NCI-H2107 treated with DMSO at 0.1 percent for 48 hours (cell line): ENCODE data around the gene RELL1.

Experiments
- DNase-seq: peaks from one replicate; lab custom pipeline; 2025; ENCODE audit not compliant: unreplicated experiment; lab: John Stamatoyannopoulos, UW

The RELL1 gene, protein sequence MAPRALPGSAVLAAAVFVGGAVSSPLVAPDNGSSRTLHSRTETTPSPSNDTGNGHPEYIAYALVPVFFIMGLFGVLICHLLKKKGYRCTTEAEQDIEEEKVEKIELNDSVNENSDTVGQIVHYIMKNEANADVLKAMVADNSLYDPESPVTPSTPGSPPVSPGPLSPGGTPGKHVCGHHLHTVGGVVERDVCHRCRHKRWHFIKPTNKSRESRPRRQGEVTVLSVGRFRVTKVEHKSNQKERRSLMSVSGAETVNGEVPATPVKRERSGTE

DNA sequence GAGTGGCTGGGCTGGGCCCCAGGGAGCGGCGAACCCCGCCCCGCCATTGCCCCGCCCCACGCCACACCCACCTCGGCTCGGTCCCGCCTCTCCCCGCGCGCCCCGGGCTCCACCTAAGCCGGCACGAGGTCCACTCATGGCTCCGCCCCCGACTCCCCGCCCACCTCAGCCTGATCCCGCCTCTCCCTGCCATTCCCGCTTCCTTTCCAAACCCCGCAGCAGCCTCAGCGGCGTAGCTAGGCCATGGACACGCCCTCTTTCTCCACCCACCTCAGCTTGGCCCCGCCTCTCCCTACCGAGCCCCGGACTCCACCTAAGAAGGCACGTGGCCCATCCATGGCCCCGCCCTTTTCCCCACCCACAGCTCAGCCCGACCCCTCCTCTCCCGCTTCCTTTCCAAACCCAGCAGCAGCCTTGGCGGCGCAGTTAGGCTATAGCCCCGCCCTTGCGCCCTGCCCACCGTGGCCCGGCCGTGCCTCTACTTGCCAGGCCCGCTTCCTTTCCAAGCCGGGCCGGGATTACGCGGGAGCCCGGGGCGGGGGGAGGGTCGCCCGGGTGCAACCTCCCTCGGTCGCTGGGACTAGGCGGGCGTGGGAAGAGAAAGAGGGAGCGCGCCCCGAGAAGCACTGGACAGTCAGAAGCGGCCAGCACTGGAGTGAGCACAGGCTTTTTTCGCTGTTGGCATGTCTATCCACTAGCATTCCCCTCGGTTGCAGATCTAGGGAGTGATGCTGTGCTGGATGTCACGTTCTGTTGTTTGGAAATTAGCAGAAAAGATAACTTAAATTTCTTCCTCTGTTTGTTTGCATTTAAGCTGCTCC, at the start of gene RELL1:
Gene RELL1, minus strand, starts transcription at position 4 of the 821 bp plus-strand sequence. CDS start 89 bp downstream, outside the sequence.
- peak; percentile 87 for DNase-seq

DNA sequence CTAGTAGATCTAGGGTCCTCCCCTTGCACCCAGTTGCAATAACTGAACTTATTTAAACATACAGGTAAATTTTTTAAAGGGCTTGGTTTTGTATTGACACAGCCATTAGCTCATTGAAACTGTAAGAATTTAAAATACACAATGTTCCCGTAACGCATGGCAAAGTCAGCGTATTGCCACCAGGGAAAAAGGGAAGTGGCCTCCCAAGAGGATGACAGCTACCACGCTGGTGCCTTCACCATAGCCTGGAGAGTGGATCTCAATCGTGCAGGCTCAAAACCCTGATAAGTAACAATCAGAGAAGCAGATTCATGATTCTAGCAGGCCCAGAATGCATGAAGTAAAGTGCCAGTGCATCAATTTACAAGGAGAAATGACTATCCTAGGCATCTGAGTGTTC, 49.4 kb upstream of the RELL1 start:
- no peak for DNase-seq

DNA sequence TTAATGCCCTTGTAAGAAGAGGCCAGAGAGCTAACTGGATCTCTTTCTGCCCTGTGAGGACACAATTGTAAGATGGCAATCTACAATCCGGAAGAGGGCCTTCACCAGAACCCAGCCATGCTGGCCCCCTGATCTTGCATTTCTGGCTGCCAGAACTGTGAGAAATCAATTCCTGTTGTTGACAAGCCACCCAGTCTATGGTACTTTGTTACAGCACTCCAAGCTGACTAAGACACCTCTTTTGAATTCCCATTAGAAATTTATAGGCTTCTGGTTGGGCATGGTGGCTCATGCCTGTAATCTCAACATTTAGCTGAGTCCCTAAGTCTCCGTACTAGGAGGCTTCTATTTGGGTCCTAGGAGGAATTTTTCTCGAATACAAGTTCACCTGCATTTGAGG, 48.8 kb upstream of the RELL1 start:
- DNase-seq = no peak

DNA sequence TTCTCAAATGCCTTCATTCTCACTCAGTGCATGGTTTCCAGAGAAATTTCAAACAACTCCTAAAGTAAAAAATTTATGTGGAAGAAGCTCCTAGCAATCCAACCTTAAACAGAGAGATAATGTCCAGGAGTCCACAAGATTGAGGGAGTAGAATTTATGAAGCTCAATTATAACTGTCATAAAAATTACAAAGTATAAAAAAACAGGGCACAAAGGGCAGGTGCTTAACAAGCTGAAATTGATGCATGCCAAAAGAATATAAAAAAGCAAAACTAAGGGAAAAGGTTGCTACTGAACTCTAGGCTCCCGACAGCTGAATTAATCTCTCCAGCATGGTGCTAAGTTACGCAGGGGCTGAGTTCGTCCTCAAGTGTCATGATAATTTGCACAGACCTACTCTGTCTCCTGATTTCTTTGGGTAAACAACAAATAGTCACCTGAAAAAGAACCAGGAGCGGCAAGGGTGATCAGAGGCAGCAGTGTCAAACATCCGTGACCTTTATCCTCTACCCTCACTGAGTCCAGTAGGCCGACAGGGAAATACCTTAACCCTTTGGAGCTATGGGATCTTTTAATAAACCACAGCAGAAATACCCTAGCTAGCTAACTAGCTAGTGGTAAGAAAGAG, 47.2 kb upstream of the RELL1 start:
- DNase-seq = no peak

DNA sequence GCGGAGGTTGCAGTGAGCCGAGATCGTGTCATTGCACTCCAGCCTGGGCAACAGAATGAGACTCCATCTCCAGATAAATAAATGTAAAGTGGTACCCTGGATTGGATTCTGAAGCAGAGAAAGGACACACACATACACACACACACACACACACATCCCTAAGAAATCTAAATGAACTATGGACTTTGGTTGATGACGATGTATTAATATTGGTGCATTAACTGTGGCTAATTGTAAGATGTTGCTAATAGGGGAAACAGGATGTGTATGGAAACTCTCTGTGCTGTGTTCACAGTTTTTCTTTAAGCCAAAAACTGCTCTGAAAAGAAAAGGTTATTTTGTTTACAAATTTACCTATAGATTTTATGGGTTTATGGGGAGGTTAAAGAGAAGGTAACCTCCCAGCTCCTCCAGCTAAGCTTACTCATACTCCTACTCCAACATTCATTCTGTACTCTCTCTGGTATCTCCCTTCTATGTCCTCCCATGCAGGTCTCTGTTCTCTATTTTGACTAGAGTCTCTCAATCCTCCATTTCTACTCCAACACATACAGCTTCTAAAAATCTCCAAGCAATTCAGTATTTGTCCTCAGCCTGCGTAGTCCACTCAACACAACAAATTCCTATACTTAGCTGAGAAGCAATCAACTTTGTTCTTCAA, 46.5 kb upstream of the RELL1 start:
- DNase-seq = no peak

DNA sequence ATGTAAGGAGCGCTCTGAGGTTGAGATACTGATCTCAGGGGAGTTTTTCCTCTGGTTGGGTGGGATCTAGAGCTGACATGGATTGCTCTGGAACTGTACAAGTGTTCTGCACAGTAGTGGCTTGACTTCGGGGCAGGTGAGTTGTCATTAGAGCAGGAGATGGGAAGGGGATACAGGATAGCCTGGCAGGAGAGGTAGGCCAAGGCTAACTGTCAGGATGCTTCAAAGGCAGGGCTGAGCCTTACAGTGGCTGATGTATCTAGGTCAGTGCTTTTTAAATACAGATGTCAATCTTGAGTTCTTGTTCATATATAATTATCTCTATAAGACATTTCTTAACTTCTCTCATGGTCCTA, 43.5 kb upstream of the RELL1 start:
- no peak for DNase-seq

DNA sequence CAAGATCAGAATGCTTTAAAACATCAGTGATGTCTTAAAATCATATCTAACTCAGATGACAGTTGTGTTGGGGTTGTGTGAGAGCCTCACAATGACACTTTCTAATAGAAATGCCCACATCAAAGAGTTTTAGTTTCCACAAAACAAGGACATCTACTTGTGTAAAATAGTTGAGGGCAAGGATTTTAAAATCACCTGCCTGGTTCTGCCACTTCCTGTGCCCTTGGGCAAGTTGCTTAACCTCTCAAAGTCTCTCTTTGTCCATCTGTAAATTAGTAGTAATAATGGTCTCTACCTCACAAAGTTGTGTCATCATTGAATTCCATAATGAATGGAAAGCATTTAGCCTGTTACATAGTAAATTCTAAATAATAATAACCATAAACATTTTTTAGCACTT, 41.9 kb upstream of the RELL1 start:
- DNase-seq = no peak

DNA sequence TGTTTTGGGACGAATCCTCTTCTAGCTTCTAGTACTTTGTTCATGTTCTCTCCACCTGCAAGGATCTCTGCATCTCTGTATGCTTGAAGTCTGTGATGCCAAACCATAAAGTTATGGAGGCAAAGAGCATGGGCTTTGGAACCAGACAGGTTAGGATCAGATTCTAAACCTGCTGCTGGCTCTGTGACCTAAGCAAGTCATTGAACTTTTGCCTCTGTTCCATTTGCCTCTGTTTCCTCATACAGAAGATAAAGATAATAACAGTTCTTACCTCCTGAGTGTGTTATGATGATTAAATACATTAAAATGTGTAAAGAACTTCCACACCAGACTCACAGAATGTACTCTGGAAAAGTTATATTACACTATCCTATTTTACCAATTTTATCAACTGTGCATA, 41.5 kb upstream of the RELL1 start:
- no peak for DNase-seq

DNA sequence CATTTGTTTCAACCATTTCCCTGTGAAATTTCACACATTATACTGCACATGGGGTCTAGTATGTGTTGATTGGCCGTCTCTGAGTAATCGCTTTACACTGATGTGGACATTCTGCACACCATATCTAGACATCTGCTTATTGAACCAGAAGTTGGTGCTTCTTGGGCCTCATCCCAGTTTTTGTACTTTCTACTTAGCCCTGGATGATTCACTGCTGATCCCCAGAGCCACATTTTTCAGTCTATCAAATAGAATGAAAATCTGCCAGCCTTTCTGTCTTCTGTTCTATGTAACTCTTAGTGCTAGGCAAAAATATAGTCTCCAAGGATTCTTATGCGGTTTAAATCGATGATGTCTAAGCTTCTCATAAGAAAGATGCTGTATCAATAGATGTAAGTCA, 40.5 kb upstream of the RELL1 start:
- DNase-seq = no peak

DNA sequence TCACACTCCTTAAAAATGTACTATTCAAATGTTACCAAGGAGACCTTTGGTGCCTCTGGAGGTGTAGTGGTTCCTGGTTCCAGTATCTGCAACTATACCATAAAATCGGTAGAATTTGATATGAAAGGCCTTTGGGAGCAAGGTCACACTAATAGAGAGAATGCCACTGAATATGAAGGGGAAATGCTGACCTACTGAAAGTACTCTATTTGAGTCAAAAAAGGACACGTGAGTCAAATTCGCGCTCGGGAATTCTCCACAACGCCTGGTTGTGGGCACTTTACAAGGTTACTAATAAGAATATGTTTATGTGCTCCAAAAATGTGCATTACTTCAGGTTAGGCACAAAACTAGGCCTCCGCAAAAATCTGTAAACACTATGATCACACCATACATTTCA, 39.5 kb upstream of the RELL1 start:
- no peak for DNase-seq

DNA sequence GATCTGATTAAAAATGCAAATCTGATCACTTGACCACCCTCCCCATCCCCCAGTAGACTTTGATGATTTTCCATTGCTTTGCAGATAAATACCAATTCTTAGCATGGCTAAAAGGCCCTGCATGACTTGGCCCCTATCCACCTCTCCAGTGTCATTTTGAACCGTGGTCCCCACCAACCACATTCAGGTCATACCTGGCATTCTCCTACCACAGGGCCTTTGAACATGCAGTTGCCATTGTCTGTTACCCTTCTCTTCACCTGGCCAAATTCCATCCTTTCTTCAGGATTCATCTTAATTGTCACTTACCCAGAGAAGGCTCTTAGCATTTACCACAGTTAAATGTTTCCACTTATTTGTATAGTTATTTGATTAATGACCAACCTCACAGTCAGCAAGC, 36.9 kb upstream of the RELL1 start:
- no peak for DNase-seq

DNA sequence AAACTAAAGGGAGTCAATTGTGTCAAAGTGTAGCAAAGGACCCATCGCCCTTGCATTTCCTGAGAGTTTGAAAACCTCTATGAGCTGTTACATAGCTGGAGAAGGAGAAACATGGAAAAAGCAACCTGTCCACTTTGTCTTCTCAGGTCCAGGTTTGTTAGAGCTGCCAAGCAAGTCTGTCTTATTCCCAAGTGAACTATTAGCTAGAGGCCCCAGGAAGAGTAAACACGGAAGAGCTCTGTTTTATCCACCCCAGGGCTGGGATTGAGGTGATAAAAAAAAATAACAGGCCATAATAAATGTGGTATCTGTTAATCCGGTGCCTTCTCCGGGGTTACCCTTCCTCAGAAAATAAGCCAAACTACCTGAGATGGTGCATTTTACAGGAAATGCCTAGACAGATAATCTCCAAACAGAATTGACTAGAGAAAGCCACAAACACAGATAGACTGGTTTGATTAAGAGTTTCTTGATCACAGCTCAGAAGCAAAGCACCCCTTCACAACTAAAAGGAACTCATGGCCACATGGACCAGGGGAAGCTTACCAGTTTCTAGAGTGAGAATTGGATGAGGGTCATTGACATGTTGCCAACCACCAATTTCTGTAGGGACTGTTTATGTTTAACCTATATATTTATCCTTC, 35.9 kb upstream of the RELL1 start:
- DNase-seq = no peak

DNA sequence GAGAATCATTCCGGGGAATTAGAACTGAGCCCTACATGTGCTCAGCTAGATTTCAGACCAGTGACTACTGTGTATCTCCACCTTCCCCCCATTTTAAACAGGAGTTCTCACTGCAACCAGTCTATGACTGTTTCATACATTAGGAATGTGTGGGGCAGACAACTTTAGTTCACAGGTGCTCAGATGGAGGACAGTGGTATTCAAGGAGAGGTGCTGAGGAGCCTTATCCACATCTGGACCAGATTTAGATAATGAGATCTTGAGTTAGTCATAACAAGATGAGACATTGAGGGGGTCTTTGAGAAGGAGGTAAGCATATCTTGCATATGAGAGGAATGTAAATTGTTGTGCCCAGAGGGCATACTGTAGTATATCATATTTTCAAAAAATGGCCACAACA, 32.8 kb upstream of the RELL1 start:
- no peak for DNase-seq

DNA sequence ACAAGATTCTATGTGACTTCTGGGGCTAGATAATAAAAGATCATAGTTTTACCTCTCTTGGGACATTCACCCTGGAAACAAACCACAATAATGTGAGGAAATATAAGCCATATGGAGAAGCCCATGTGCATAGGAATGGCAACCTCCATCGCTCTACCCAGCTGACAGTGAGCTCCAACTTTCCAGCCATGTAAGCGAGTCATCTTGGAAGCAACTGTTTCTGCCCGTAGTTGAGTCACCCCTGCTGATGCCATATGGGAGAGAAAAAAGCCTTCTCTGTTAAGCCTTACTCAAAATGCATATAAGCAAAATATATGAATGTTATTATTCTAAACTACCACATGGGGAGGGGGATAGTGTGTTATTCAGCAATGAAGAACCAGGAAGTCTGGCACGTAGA, 31.4 kb upstream of the RELL1 start:
- no peak for DNase-seq

DNA sequence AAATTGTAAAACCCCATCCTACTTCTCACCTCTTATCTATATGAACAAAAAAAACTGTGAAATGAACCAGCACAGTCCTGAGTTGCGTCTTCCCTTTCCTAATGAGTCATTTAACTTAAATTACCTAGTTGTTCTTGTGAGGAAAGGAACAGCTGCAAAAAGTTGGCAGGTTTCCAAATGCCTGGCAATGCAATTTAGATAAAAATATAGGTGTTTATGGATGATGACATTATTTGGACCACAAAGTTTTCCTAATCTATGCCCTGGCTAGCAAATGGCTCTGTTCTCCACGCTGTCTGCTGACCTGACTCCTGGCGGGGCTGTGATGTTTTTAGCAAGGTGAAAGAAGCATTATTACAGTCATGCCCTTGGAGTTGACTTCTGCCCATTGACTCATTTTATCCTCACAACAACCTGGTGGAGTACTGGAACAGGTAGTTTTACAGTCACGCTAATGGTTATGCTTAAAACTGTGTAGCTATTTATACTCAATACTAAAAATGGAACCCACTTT, 29.8 kb upstream of the RELL1 start:
- DNase-seq = no peak

DNA sequence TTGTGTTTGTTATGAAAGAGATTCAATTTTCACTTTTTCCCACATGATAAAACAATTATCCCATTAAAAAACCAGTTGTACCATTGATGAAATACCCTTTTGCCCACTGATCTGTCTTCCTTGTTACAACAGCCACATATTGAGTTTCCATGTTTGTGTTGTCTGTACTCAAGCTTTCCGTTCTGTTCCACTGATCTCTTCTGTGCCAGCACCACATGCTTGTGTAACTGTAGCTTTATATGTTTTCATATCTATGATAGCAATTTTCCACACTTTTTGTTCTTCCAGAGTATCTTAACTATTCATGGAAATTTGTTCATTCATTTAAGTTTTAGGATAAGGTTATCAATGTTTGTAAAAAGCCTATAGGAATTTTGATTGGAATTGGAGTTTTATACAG, 24.3 kb upstream of the RELL1 start:
- DNase-seq = no peak

DNA sequence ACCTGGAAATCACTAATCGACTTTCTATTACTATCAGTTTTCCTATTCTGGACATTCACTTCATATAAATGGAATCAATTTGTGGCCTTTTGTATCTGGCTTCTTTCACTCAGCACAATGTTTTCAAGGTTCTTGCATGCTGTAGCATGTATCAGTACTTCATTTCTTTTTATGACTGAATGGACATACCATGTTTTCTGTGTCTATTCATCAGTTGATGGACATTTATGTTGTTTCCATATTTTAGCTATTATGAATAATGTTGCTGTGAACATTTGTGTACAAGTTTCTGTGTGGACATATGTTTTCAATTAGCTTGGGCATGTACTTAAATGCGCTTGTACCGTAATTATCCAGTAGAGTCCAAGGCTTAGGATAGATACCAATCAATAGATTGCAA, 19.9 kb upstream of the RELL1 start:
- DNase-seq = no peak

DNA sequence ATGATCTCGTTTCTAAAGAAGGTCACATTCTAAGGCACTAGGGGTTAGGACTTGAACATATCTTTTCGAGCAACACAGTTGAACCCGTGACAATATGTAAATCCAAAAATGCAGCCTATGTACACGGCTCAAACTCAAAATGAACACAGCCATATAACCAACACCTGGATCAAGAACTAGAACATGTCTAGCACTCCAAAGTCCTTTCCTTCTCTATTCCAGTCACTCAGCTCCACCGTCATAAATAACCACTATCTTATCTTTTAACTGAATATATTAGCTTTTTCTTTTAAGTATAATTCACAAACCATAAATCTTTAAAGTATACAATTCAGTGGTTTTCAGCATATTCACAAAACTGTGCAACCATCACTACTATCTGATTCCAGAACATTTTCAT, 19.4 kb upstream of the RELL1 start:
- DNase-seq = no peak

DNA sequence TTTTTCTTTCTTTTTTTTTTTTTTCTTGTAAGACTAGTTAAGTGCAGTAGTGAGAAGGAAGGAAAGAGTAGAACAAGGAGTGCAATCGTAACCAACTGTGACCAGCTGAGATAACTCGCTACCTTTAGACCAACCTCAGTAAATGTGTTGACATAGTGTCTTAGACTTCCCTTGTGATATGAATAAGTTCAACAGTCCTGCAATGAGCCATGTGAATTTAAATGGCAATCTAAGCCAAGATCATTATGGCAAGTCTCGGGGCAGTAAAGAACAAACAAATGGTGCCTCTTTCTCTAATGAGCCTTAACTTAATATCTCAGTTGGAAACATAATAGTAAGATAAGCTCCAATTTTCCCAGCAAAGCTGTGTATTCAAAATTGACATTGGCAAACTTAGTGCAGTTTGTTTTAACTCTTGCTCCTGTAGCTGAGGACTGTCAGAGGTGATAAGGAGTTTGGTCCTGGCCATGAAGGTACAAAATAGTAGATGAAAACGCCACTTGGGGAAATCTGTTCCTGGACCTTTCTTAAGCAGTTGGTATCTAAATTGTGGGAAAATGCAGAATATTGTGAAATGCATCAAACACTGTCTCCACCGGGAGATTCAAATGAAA, 13.8 kb upstream of the RELL1 start:
- DNase-seq = no peak

DNA sequence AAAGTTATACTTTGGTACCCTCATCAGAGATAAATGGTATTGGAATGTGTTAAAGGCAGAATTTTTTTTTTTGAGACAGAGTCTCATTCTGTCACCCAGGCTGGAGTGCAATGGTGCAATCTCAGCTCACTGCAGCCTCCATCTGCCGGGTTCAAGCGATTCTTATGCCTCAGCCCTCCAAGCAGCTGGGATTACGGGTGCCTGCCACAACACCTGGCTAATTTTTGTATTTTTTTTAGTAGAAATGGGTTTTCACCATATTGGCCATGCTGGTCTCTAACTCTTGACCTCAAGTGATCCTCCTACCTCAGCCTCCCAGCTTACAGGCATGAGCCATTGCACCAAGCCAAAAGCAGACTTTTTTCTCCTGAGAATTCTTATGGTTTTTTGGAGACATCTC, 11.4 kb upstream of the RELL1 start:
- no peak for DNase-seq
